Fibroblast of peridontal ligament (primary cell): ENCODE results near the gene PYCR2.
"Not testable (repeated sequence)": the region's sequence is repeated elsewhere in the genome, so short reads cannot be mapped to it uniquely, and the experiment has no call there.

ENCODE experiments used
- DNase-seq: peaks from one replicate; pipeline ENCODE4 v3.0.0-alpha.2; 2010; ENCODE audit errors: extremely low read depth

PYCR2 gene

GRCh38 chr1:225942574-225942973 lies 18.5 kb upstream of the PYCR2 start:
- DNase-seq: no peak

- no peak for DNase-seq
Observed at GRCh38 chr1:225941942-225942222, 17.8 kb upstream of the PYCR2 start.

- no peak for DNase-seq
Observed at GRCh38 chr1:225941187-225941941, 17.3 kb upstream of the PYCR2 start, which contains the start of gene LEFTY2. LEFTY2 (minus strand) TSS chr1:225941220; CDS start chr1:225941140, 80 bp downstream.

- DNase-seq: no peak
Observed at GRCh38 chr1:225940385-225941151, 16.5 kb upstream of the PYCR2 start.

GRCh38 chr1:225939939-225940310 lies 15.9 kb upstream of the PYCR2 start:
- not testable (repeated sequence) for DNase-seq

- DNase-seq: not testable (repeated sequence)
Observed at GRCh38 chr1:225939097-225939938, 15.3 kb upstream of the PYCR2 start.

GRCh38 chr1:225937048-225937968 lies 13.3 kb upstream of the PYCR2 start:
- DNase-seq: no peak

- DNase-seq: no peak
Observed at GRCh38 chr1:225936523-225936922, 12.5 kb upstream of the PYCR2 start.

GRCh38 chr1:225936086-225936485 lies 12.0 kb upstream of the PYCR2 start:
- not testable (repeated sequence) for DNase-seq

- DNase-seq: no peak
Observed at GRCh38 chr1:225934711-225935110, 10.7 kb upstream of the PYCR2 start.

GRCh38 chr1:225933072-225933471 lies 9.0 kb upstream of the PYCR2 start:
- peak; percentile 48 for DNase-seq

GRCh38 chr1:225931270-225932136 lies 7.5 kb upstream of the PYCR2 start:
- no peak for DNase-seq

GRCh38 chr1:225930566-225930965 lies 6.5 kb upstream of the PYCR2 start:
- DNase-seq: no peak

- DNase-seq: not testable (repeated sequence)
Observed at GRCh38 chr1:225929462-225929861, 5.4 kb upstream of the PYCR2 start.

GRCh38 chr1:225928186-225929175 lies 4.4 kb upstream of the PYCR2 start:
- no peak for DNase-seq

GRCh38 chr1:225926551-225927113 lies 2.6 kb upstream of the PYCR2 start:
- DNase-seq: no peak

- DNase-seq: no peak
Observed at GRCh38 chr1:225923381-225923691, 714 bp downstream of the PYCR2 start.

GRCh38 chr1:225921734-225922709 lies 2.0 kb downstream of the PYCR2 start:
- no peak for DNase-seq
